ENCODE results near the gene TRIM50.

The TRIM50 gene

DNA sequence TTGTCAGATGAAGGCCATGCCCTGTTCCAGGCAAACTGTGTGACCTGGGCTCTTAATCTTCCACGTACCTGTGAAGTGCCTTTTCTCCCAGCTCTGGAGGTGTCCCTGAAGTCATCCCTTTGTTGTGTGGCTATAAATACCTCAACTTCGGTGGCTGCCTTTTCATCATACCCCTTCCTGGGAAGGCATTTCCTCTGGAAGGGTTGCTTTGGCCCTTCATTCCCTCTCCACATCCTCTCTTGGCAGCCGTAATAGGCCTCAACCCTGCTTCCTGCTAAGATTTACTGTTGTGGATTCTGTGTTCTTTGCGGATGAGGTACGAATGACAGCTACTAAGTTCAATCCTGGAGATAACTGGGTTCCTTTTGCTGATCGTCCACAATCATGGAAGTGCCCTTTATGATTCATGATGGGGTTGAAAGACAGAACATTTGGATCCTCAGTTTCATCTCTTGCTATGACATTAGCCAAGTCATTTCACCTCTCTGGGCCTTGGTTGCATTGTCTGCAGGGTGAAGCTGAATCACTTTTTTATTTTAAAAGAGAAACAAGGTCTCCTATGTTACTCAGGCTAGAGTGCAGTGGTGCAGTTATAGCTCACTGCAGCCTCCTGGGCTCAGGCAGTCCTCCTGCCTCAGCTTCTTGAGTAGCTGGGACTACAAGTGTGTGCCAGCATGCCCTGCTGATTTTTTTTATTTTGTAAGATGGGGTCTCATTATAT, 23.7 kb upstream of the TRIM50 start:
- Histone ChIP-seq H3K4me2 (ENCODE audit: insufficient read depth, low read length) (no peak overlapping the region), H3K27me3 (ENCODE audit: insufficient read depth, low read length, poor library complexity) (no peaks in the 10 kb centered on the region), H3K79me2 (ENCODE audit: insufficient read depth, low read length) (no peaks in the 10 kb centered on the region), H3K4me3 (ENCODE audit: low read depth in 1 of 2, low read length in 2 of 2) (no peak overlapping the region), H3K9ac (ENCODE audit: low read depth, low read length) (no peak overlapping the region), H3K36me3 (ENCODE audit: insufficient read depth, low read length) (no peaks in the 10 kb centered on the region), H2AFZ (ENCODE audit: low read depth, low read length) (no peak overlapping the region), H4K20me1 (ENCODE audit: insufficient read depth, low read length) (no peaks in the 10 kb centered on the region), H3K27ac (ENCODE audit: low read length) (no peak overlapping the region), H3K9me3 (ENCODE audit: insufficient read depth, low read length, severe bottlenecking) (no peaks in the 10 kb centered on the region), H3K4me1 (ENCODE audit: insufficient read depth, low read length) (no peaks in the 10 kb centered on the region)
- TF ChIP-seq CTCF (IDR thresholded peaks at IDR 0.05; ENCODE audit: borderline replicate concordance, extremely low read depth, low read length, poor library complexity, severe bottlenecking) (no peak), EZH2 (IDR thresholded peaks at IDR 0.05; ENCODE audit: borderline replicate concordance, low read depth, low read length, severe bottlenecking) (no peak)
- DNase-seq (no peak), ATAC-seq (ENCODE audit: insufficient read depth, low read depth) (no peak)

- Histone ChIP-seq H3K27me3 (ENCODE audit: insufficient read depth, low read length, poor library complexity) (no peaks in the 10 kb centered on the region), H2AFZ (ENCODE audit: low read depth, low read length) (no peak overlapping the region), H3K4me3 (ENCODE audit: low read depth in 1 of 2, low read length in 2 of 2) (no peak overlapping the region), H3K9me3 (ENCODE audit: insufficient read depth, low read length, severe bottlenecking) (no peaks in the 10 kb centered on the region), H3K27ac (ENCODE audit: low read length) (no peak overlapping the region), H3K4me2 (ENCODE audit: insufficient read depth, low read length) (no peak overlapping the region), H3K4me1 (ENCODE audit: insufficient read depth, low read length) (no peaks in the 10 kb centered on the region), H3K9ac (ENCODE audit: low read depth, low read length) (no peak overlapping the region), H3K36me3 (ENCODE audit: insufficient read depth, low read length) (no peaks in the 10 kb centered on the region), H3K79me2 (ENCODE audit: insufficient read depth, low read length) (no peaks in the 10 kb centered on the region), H4K20me1 (ENCODE audit: insufficient read depth, low read length) (no peaks in the 10 kb centered on the region)
- TF ChIP-seq CTCF (IDR thresholded peaks at IDR 0.05; ENCODE audit: borderline replicate concordance, extremely low read depth, low read length, poor library complexity, severe bottlenecking) (no peak), EZH2 (IDR thresholded peaks at IDR 0.05; ENCODE audit: borderline replicate concordance, low read depth, low read length, severe bottlenecking) (no peak)
- ATAC-seq (ENCODE audit: insufficient read depth, low read depth) (no peak), DNase-seq (no peak)
Observed at GRCh38 chr7:73350306-73351068, 22.6 kb upstream of the TRIM50 start.

GRCh38 chr7:73349763-73350162, 21.9 kb upstream of the TRIM50 start:
- Histone ChIP-seq H3K9me3 (ENCODE audit: insufficient read depth, low read length, severe bottlenecking) (no peaks in the 10 kb centered on the region), H4K20me1 (ENCODE audit: insufficient read depth, low read length) (no peaks in the 10 kb centered on the region), H3K79me2 (ENCODE audit: insufficient read depth, low read length) (no peaks in the 10 kb centered on the region), H3K4me2 (ENCODE audit: insufficient read depth, low read length) (no peak overlapping the region), H3K36me3 (ENCODE audit: insufficient read depth, low read length) (no peaks in the 10 kb centered on the region), H3K27me3 (ENCODE audit: insufficient read depth, low read length, poor library complexity) (no peaks in the 10 kb centered on the region), H3K27ac (ENCODE audit: low read length) (no peak overlapping the region), H3K9ac (ENCODE audit: low read depth, low read length) (no peak overlapping the region), H2AFZ (ENCODE audit: low read depth, low read length) (no peak overlapping the region), H3K4me3 (ENCODE audit: low read depth in 1 of 2, low read length in 2 of 2) (no peak overlapping the region), H3K4me1 (ENCODE audit: insufficient read depth, low read length) (no peaks in the 10 kb centered on the region)
- TF ChIP-seq CTCF (IDR thresholded peaks at IDR 0.05; ENCODE audit: borderline replicate concordance, extremely low read depth, low read length, poor library complexity, severe bottlenecking) (no peak), EZH2 (IDR thresholded peaks at IDR 0.05; ENCODE audit: borderline replicate concordance, low read depth, low read length, severe bottlenecking) (no peak)
- no peak for DNase-seq
- ATAC-seq (ENCODE audit: insufficient read depth, low read depth) = no peak

Data from DND-41 (cell line).